Loucy (cell line): ENCODE measurements around the gene DDR1.

Experiments used
- CTCF ChIP-seq: fragments of 200-600 bp; sonication (generic); conservative IDR thresholded peaks from 2 replicates; pipeline ENCODE4 v1.5.1; 2014; ENCODE audit warnings: mild to moderate bottlenecking, antibody characterized with exemption, low read length
- EZH2phosphoT487 ChIP-seq: fragments of 200-600 bp; IDR thresholded peaks from 2 replicates; pipeline ENCODE4 v1.6.1; 2018; ENCODE audit warnings: antibody characterized with exemption, mild to moderate bottlenecking, moderate library complexity, borderline replicate concordance

DNA sequence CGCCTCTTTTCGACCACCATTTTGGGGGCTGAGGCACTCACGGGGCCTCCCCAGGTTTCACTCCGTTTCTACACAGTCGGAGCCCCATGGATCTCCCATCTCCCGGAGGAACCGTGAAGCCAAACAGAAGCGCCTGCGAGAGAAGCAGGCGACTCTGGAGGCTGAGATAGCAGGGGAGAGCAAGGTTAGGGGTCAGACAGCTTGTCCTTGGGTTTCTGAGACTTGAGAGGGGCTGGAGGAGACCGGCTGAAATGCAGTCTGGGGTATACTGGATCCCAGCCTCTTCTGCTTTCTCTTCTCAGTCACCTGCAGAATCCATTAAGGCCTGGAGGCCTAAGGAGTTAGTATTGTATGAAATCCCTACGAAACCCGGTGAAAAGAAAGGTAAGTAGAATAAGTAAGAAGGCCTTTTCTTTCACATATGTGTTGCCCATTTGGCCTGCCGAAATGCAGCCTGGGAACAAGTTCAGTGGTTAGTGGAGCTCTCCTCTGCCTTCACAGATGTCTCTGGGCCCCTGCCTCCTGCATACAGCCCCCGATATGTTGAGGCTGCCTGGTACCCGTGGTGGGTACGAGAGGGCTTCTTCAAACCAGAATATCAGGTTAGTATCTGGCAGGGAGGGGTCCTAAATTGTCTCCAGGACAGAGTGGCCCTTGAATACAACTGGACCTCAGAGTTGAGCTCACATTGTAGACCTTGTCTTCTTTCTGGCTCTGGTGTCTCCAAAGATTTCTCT is 30.7 kb downstream of the DDR1 start:
- TF ChIP-seq CTCF (no peak), EZH2phosphoT487 (no peak)
